ENCODE results near the gene AMOTL2.

Gene AMOTL2

GRCh38 chr3:134380249-134380648 lies 6.0 kb upstream of the AMOTL2 start:
- in situ Hi-C loops (cut with MboI; ENCODE audit: low sequenced_read_pairs), result no loop called here

- in situ Hi-C loops (cut with MboI; ENCODE audit: low sequenced_read_pairs), result no loop called here
Measured at GRCh38 chr3:134378818-134379217, 4.6 kb upstream of the AMOTL2 start.

GRCh38 chr3:134378384-134378783 lies 4.1 kb upstream of the AMOTL2 start:
- in situ Hi-C loops (cut with MboI; ENCODE audit: low sequenced_read_pairs), result no loop called here

- in situ Hi-C loops (cut with MboI; ENCODE audit: low sequenced_read_pairs), result no loop called here
Measured at GRCh38 chr3:134377896-134378295, 3.6 kb upstream of the AMOTL2 start.

- in situ Hi-C loops (cut with MboI; ENCODE audit: low sequenced_read_pairs), result no loop called here
Measured at GRCh38 chr3:134376786-134377426, 2.7 kb upstream of the AMOTL2 start.

- in situ Hi-C loops (cut with MboI; ENCODE audit: low sequenced_read_pairs), result no loop called here
Measured at GRCh38 chr3:134376385-134376765, 2.1 kb upstream of the AMOTL2 start.

- in situ Hi-C loops (cut with MboI; ENCODE audit: low sequenced_read_pairs), result no loop called here
Measured at GRCh38 chr3:134375582-134376384, 1.5 kb upstream of the AMOTL2 start.

GRCh38 chr3:134374791-134375581 lies 739 bp upstream of the AMOTL2 start:
- in situ Hi-C loops (cut with MboI; ENCODE audit: low sequenced_read_pairs), result no loop called here

- in situ Hi-C loops (cut with MboI; ENCODE audit: low sequenced_read_pairs), result no loop called here
Measured at GRCh38 chr3:134373271-134374104, 759 bp downstream of the AMOTL2 start.

- in situ Hi-C loops (cut with MboI; ENCODE audit: low sequenced_read_pairs), result no loop called here
Measured at GRCh38 chr3:134372396-134373270, 1.6 kb downstream of the AMOTL2 start.

GRCh38 chr3:134371542-134372324 lies 2.5 kb downstream of the AMOTL2 start:
- in situ Hi-C loops (cut with MboI; ENCODE audit: low sequenced_read_pairs), result no loop called here

- in situ Hi-C loops (cut with MboI; ENCODE audit: low sequenced_read_pairs), result no loop called here
Measured at GRCh38 chr3:134370611-134371531, 3.4 kb downstream of the AMOTL2 start.

- in situ Hi-C loops (cut with MboI; ENCODE audit: low sequenced_read_pairs), result no loop called here
Measured at GRCh38 chr3:134369861-134370596, 4.2 kb downstream of the AMOTL2 start.

- in situ Hi-C loops (cut with MboI; ENCODE audit: low sequenced_read_pairs), result no loop called here
Measured at GRCh38 chr3:134369231-134369741, 5.0 kb downstream of the AMOTL2 start.

GRCh38 chr3:134368751-134369105 lies 5.5 kb downstream of the AMOTL2 start:
- in situ Hi-C loops (cut with MboI; ENCODE audit: low sequenced_read_pairs), result no loop called here

- in situ Hi-C loops (cut with MboI; ENCODE audit: low sequenced_read_pairs), result no loop called here
Measured at GRCh38 chr3:134367869-134368750, 6.1 kb downstream of the AMOTL2 start.
